Stimulated activated CD8-positive, alpha-beta memory T cell treated with anti-CD3 and anti-CD28 coated beads, Interleukin-12 subunit alpha, Interleukin-12 subunit beta, amount 100 ng/mL, for 24 hours (primary cell): Measurements from ENCODE around the gene FTSJ1.
"Not testable (repeated sequence)": the region's sequence is repeated elsewhere in the genome, so short reads cannot be mapped to it uniquely, and the experiment has no call there.

Experiments used
- DNase-seq: peaks from one replicate; pipeline ENCODE4 v3.0.0-alpha.2; 2020; ENCODE audit errors: extremely low read depth

Gene FTSJ1

GRCh38 chrX:48475774-48476577 lies at the start of gene FTSJ1:
TSS of gene FTSJ1 (plus strand) at chrX:48476199. CDS start at chrX:48478048, 1,849 bp downstream.
- peak; percentile 58 for DNase-seq

- DNase-seq: not testable (repeated sequence)
Measured at GRCh38 chrX:48427027-48427716, 48.8 kb upstream of the FTSJ1 start.

DNA sequence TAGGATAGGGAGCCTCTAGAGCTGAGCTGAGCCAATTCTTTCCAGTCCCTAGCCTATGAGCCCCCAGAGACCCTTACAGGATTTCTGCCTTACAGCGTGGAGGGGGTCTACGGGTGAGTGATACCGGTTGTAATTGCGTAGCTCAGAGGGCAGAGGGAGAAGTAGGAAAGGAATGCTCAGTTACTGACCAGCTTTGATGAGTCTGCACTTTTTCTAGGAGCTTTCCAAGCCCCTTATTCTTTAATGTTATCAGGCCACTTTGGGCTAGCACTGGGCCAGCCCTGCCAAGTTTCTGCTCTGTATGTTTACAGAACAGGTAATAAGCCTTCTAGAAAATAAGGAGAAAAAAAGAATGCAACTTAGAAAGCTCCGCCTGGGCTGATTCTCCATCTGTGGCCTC lies 46.4 kb upstream of the FTSJ1 start:
- not testable (repeated sequence) for DNase-seq

- DNase-seq: not testable (repeated sequence)
Measured at GRCh38 chrX:48430166-48430565, 45.8 kb upstream of the FTSJ1 start.

- not testable (repeated sequence) for DNase-seq
Measured at GRCh38 chrX:48433713-48434112, 42.3 kb upstream of the FTSJ1 start.

DNA sequence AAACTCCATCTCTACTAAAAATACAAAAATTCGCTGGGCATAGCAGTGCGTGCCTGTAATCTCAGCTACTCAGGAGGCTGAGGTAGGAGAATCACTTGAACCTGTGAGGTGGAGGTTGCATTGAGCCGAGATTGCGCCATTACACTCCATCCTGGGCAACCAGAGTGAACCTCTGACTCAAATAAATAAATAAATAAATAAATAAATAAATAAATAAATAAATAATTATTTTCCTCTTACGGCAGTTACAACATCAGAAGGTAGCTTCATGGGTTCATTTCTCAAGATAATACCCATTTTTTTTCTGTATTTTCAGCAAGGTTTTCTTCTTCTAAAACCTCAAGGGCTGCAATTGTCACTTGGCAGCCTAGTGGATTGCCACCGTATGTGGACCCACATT lies 28.8 kb upstream of the FTSJ1 start:
- DNase-seq: not testable (repeated sequence)

DNA sequence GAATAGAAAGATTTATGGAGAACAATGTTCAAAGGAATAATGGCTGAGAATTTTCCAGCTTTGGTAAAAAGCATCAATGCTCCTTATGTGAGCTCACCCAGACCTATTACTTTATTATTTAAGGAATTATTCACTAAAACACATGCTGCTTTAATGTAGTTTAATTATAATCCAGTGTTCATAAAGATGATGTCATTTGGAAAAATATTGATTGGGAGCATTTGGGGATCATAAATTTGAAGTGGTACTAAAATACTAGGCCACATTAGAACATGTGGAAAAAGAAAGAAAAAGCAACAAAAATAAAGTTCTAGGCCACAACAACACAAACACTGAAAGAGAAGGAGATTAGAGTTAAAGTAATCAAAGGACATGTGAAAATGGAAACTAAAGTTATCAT lies 25.9 kb upstream of the FTSJ1 start:
- DNase-seq: no peak

GRCh38 chrX:48451708-48452107 lies 24.3 kb upstream of the FTSJ1 start:
- no peak for DNase-seq

DNA sequence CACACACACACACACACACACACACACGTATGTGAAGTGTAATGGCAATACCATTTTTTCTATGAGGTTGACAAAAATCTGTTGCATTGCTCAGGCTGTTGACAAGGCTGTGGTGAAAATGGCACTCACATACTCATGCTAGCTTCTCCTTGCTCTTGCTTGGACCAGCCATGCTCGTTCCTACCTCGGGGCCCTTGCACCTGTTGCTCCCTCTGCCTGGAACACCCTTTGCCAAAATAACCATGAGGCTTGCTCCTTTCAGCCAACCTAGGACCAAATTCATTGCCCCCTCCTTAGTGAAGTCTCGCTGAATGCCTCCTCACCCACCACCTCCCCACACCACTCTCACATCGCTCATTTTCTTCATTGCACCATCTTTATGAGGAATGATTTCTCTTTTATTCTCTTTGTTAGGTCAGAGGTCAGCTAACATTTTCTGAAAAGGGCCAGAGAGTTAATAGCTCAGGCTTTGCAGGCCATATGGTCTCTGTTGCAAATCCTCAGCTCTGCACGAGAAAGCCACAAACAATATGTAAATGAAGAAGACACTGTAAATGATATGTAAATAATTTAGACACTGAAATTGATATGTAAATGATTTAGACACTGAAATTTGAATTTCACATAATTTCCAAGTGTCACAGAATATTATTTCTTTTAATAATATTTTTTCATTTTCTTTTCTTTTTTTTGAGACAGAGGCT lies 19.2 kb upstream of the FTSJ1 start:
- DNase-seq: no peak

DNA sequence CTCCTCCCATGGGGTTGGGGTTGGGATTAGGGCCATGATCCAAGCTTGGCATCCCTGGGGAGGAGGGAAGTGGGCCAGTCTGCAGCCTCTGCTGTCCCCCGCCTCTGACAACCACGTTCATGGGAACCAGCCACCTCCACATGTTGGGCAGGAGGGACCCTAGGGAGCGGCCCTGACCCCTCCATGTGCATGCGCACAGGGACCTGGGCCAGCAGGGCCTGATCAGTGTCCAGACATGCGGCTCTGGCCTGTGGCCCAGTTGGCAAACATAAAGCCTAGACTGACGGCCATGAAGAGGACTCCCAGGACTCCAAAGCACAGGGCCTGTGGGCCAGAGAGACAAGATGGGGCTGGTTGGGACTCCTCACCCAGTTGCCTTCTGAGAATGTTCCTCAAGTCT lies 17.3 kb upstream of the FTSJ1 start:
- no peak for DNase-seq

- DNase-seq: no peak
Measured at GRCh38 chrX:48459483-48459882, 16.5 kb upstream of the FTSJ1 start.

- DNase-seq: no peak
Measured at GRCh38 chrX:48460031-48460430, 16.0 kb upstream of the FTSJ1 start.

GRCh38 chrX:48460606-48461005 lies 15.4 kb upstream of the FTSJ1 start:
- no peak for DNase-seq

- no peak for DNase-seq
Measured at GRCh38 chrX:48461830-48462229, 14.2 kb upstream of the FTSJ1 start.

DNA sequence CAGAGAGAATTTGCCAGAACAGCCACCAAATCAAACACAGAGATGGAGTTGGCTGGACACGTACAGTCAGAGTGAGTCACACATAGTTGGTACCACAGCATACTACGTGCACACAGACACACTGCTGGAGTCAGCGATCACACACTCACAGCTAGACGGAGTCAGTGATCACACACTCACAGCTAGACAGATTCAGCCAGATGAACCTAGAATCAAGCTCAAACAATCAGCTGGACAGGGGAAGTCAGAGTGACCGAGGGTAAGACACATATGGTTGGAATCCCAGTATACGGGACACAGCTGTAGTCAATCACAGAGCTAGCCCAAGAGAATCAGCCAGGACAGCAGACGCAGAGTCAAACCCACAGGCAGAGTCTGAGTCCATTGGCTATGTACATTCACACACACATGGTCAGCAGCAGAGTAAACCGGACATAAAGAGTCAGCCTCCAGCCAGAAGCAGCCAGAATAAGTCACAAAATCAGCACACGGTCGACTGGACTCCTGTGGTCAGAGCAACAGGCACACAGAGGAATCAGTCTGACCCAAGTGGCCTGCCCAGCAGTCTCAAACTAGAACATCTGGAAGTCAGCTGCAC lies 10.6 kb upstream of the FTSJ1 start:
- no peak for DNase-seq

- DNase-seq: no peak
Measured at GRCh38 chrX:48466696-48467095, 9.3 kb upstream of the FTSJ1 start.

- no peak for DNase-seq
Measured at GRCh38 chrX:48467281-48467761, 8.7 kb upstream of the FTSJ1 start.

GRCh38 chrX:48468247-48468671 lies 7.7 kb upstream of the FTSJ1 start:
- DNase-seq: peak; percentile 23

DNA sequence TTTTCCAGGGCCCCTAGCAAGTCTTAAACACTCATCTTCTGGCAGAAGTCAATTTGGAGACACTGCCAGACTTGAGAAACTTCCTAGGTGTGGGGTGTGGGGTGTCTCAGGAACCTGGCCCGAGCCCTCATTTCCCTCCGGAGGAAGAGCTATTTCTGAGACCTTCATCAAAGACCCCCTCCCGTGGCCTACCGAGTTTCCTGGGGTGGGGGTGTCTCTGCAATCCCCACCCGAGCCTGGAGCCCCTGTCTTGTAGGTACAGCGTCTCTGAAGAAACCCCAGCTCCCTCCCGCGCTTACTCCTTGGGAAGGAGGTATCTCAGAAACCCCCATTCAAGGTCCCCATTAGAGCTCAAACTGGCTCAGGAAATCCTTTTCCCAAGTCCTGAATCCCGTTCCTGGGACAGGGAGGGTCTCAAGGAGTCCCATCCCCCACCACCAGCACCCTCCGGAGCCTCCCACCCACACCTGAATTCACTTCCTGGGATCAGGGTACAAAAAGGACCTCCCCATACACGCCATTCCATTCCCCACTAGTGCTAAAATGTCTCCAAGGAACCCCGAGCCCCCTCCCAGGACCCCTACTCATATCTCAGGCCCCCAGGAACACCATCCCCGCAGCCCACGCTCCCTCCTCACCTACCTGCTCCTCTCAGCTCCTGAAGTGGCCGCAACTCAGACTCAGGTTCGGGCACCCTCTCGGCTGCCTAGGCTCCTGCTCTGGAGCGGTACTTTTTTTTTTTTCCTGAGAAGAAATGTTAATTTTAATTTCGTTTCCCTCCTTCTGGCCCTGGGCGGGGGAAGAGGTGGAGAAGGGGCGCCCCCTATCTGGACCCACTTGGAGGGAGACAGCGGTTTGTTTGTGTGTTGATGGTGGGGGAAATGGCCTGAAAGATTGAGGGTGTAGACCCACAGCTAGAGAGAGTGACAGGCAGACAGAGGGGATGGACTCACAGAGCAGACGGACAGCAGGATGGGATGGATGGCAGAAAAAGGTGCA lies 7.0 kb upstream of the FTSJ1 start:
- no peak for DNase-seq

DNA sequence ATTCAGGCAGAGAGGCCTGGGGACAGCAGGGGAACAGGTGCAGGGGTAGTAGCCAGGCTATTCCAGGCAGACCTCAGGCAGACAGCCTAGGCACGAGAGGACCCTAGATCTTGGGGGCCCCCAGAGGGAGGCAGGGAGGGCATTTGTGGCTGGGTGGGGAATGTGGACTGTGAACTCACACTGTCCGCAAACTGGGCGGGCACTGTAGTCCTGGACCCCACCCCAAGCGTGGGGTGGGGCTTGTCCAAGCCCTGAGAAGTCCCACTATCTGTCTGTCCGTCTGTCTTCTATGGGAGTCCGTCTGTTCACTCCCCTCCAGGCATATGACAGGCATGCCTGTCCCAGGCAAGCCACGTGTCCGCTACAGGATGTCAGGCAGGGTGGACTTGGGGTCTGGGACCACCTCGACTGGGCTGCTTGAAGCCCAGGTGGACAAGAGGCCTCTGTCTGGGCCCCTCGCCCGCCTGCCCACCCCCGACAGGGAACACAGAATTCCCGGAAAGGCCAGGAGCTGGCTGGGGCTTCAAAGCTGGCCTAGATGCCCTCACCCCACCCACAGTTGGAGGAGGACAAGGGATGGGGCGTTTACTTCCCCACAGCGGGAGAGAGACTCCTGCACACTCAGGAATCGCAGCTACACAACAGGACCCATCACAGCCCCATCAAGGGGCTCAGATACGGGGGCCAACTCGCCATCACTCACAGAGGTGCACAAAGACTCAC lies 5.7 kb upstream of the FTSJ1 start, which contains the start of gene SLC38A5:
SLC38A5 (minus strand) TSS at position 151 of the 723 bp plus-strand sequence. CDS start 2,336 bp downstream, outside the sequence.
- no peak for DNase-seq
